ENCODE data around the gene CROT.

Gene CROT

DNA sequence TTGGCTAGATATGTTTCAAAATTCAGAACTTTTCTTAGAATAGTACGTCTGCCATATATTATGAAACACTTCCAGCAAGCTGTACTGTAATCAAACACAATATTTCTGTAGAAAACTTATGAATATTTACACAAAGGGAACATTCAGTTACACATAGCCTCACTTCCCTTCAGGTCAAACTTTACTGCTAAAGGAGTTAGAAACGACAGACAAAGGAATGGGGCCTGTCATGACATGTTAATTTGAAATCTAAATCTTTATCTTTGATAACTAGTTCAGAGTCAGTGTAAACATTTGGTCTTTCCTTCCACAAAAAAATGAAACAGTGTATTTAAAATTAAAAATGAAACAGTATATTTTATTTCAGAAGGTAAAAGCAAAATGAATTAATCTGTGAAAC lies 1.0 kb upstream of the CROT start:
- DNase-seq, result no peak

DNA sequence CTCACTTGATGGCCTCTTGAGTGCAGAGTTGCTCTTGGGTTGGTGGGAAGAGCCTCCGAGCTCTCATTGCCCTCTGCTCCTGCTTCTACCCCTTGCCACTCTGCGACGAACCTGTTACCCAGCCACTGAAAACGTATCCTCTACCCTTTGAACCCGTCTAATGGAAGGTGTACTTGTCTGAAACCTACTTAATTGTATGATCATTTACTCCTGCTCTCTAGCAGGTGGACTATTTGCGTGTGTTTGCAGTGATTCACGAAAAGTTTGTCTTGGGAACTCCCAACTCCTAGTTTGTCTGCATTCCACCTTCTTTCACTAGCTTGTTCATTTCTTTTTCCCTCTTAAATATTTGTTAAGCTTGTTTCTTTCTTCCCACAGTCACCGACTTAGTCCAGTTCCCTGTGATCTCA lies 503 bp downstream of the CROT start:
- DNase-seq, result no peak

DNA sequence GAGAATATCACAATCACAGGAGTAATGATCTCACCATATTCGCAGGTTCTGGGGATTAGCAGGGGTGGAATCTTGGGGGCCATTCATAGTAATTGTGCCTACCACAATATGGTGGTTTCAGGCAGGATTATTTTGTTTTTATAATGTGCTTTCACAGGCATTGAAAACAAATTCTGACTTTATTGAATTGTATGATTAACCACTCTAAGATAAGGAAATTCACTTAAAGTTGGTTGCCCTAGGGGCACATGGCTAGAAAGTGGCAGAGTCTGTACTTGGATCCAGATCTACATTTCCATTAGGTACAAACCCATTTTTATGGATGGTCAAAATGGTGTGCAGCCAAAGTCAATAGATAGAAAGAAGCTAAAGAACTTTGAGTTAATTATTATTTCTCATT lies 1.7 kb downstream of the CROT start:
- DNase-seq, result no peak

- no peak for DNase-seq
Observed at GRCh38 chr7:87347664-87348063, 2.2 kb downstream of the CROT start.

DNA sequence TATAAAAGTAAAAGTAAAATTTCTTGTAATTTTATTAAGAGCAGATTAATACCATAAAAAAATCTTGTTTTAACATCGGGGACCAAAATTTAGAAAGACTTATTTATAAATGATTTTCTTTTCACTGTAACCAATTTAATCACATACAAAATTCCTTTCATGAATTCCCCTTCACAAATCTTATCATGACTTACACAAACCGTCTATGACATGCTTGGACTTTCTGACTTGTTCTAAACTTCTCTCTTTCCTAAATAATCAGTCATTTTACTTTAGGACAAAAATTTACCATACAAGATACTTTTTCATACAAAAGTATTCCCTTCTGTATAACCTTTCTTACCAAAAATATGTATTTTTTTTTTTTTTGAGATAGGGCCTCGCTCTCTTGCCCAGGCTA lies 9.3 kb downstream of the CROT start:
- DNase-seq, result no peak

DNA sequence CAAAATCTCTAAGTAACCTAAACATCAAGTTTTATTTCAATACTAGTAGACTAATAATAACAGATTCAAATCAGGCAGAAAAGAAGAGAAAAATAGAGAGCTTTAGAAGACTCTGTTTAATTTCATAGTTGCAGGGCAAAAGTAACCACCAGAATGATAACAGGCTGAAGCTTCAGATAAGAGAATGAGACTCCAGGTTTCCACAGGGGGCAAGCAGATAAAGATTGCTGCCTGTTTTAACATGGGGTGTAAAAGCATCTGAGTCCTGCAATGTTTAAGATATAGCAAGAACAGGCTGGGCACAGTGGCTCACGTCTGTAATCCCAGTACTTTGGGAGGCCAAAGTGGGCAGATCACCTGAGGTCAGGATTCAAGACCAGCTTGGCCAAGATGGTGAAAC lies 11.0 kb downstream of the CROT start:
- DNase-seq, result no peak

- DNase-seq, result no peak
Observed at GRCh38 chr7:87359366-87359765, 13.9 kb downstream of the CROT start.

DNA sequence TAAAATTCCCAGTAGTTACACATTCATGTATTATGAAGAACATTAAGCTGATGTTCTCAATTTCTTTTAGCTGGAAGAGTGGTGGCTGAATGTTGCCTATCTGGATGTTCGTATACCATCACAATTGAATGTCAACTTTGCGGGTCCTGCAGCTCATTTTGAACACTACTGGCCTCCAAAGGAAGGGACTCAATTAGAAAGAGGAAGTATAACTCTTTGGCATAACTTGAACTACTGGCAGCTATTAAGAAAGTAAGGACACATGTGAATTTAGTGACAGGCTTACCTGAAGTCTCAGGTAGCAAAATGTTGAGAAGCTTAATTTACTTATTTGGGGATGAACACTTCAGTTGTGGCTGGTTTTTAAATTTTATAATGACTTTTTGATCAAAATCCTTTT lies 15.9 kb downstream of the CROT start:
- DNase-seq, result no peak

DNA sequence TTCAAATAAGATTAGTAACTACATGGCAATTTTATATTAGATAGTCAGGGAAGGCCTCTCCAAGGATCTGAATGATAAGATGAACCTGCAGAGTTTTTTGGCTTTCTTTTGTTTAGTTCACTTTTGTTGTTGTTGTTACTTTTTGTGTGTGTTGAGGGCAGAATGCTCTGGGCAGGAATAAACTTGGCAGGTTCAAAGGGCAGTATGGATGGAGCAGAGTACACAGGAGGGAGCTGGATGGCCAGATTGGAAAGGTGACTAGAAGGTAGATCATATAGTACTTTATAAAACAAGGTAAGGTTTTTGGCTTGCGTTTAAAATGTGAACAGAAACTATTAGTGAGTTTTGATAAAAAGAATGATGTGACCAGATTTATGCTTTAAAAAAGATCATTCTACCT lies 17.9 kb downstream of the CROT start:
- no peak for DNase-seq

DNA sequence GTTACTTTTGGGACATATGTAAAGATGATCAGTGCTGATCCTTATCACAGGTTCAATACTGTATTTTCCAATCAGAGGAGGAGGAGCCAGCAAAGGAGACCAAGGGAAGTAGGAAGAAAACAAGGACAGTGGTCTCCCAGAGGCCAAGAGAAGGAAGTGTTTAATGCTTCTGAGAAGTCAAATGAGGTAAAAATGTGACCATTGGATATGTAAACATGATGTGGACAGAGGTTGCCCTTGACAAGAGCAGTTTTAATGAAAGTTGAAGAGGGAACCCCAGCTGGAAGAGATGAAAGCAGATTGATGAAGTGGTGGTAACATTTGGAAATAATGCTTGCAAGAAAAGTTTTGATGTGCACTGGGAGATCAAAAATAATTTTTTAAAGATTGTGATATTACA lies 18.8 kb downstream of the CROT start:
- DNase-seq, result no peak

DNA sequence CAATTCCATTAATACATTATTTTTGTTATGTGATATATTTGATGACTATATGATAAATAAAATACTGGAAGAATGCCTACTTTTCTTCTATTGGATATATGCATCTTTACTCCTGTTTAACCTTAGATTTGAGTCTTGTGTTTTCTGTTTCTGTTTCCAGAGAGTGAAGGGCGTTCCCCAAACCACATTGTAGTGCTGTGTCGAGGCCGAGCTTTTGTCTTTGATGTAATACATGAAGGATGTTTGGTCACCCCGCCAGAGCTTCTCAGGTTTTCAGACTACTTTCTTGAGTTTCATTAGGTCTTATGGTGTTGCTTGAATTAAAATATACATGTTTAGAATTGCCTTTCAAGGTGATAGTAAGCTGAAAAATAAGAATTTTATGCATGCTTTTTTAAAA lies 23.8 kb downstream of the CROT start:
- no peak for DNase-seq

GRCh38 chr7:87370660-87371180 lies 25.3 kb downstream of the CROT start:
- no peak for DNase-seq

DNA sequence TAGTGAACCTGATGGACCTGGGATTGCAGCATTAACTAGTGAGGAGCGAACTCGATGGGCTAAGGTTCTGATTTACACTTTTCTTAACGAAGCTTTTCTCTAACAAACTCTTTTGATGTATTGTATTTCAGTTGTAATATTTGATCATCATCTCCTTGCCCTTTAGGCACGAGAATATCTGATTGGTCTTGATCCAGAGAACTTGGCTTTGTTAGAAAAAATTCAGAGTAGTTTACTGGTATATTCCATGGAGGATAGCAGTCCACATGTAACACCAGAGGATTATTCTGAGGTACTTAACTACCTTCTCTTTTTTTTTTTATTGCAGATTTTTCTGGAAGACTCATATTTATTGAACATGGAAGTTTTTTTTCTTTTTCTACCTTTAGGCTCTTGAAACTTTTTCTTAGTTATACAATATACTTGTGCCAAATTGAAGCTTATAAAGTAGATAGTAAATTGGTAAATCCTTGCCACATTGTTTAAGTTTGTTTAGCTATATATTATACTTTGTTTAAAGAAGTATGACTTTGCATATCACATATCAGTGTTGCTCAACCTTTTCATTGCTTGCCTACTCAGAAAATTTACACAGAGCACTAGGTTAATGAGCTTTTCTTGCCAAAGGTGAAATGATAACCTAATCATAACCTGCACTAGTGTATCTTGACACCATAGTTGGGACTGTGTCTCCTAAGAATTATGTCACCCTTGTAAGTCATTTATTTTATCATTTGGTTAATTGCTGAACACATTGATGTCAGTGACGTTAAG lies 30.4 kb downstream of the CROT start:
- DNase-seq, result no peak

DNA sequence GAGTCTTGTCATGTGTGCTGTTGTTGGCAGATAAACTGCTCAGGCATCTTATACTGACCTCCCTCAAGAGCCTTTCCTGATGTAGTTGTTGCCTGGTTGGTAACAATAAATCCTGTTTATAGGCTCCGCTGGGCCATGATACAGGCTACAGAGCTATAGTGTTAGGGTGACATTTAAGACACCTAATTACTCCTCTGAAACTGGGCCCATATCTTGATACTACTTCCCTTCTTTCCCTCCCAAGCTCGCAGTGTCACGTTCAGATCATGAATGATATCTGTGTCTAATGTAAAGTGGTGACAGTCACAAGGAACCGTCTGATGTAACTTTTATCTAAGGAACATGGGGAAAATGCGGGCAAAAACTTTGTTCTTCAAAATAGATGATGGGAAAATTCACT lies 35.4 kb downstream of the CROT start:
- DNase-seq, result no peak

DNA sequence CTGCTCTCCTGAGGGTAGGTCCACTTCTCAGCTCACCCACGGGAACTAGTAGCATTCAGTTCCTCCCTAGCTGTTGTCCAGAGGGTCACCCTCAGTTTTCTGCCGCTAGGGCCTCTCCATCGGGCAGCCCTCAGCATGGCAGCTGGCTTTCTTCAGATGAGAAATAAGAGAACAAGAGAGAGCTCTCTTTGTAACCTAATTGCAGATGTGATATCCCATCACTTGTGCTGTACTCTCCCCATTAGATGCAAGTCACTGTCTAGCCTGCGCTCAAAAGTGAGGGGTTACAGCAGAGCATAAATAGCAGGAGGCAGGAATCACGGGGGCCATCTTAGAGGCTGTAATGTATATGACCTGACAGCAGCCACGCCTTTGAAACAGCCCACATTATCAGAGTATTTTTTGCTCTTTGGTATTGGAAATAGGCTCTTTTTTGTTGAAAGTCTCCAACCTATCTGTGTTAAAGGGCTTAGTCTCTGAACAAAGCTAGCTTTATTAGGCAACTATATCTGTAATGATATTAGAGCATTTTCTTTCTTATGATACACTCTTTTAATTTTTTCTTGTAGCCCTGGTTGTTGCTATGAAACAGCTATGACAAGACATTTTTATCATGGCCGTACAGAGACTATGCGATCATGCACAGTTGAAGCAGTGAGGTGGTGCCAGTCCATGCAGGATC lies 45.7 kb downstream of the CROT start:
- DNase-seq, result no peak

DNA sequence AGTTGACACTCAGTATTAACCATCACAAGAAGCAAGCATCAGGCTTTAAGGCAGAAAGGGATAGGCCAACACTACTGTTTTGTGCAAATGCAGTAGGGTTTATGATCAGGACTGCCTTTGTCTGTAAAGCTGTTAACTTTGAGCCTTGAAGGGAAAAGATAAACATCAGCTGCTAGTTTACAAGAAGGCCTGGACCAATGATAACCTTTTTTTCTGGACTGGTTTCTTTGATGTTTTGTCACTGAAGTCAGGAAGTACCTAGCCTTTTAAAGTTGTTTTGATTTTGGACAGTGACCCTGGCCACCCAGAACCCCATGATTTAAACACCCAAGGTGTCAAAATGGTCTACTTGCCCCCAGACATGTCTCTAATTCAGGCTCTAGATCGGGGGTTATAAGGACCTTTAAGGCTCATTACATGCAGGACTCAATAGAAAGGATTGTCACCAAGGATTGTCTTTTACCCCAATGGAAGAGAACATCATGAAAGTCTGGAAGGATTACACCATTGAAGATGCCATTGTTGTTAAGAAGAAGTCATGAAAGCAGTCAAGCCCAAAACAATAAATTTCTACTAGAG lies 50.1 kb downstream of the CROT start:
- DNase-seq, result no peak

DNA sequence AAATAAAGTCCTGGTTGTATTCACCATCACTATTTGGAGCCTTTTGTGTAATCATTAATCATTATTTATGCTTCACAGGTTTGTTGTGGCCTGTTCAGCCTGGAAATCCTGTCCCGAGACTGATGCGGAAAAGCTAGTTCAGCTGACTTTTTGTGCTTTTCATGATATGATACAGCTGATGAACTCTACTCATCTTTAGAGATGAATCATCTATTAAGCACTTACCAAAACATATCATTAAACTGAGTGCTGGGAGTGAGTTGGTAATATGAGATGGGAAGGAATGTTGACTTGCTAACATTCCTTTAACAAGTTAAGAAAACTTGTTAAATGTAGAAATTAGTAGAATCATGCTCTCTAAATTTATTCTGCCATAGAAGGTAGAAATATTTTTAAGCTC lies 53.0 kb downstream of the CROT start:
- no peak for DNase-seq

- no peak for DNase-seq
Observed at GRCh38 chr7:87404674-87405073, 59.2 kb downstream of the CROT start.

GRCh38 chr7:87411186-87411585 lies 65.7 kb downstream of the CROT start:
- DNase-seq, result no peak

GRCh38 chr7:87413029-87413428 lies 67.6 kb downstream of the CROT start:
- DNase-seq, result no peak

DNA sequence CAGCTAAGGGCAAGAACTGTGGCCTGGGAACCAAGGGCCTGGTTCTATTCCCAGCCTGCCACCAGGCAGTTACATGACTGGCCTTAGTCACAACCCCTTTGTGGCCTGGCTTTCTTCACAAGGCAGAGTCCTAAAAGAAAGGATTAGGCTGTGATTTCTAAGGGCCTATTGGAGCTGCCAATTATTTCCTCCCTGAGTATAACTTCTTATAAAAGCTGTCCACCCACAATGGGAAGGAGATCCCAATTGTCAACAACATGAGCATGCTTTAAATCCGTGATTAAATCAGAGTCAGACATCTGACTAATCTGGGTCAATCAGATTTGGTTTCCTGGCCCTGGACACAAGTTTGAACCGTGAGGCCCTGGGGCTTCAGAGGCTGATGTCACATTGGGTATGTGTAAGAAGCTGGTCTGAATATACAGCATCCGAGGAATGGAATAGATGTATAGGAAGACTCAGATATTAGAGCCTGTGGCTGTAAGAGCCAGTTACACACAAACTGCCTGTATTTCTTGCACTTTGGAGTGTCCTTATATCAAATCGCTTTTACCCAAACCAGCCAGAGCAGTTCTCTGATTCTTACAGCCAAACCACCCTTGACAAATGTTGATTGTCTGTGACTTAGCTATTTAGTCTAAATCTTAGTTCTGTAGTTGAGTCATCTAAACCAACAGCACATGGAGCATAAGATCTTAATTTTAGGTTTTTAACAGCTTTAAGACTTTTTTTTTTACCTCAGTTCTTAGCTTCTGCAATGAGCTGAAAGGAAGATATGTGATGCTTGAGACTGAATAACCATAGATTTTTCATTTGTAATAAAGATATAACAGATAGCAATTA lies 68.7 kb downstream of the CROT start:
- DNase-seq, result no peak

DNA sequence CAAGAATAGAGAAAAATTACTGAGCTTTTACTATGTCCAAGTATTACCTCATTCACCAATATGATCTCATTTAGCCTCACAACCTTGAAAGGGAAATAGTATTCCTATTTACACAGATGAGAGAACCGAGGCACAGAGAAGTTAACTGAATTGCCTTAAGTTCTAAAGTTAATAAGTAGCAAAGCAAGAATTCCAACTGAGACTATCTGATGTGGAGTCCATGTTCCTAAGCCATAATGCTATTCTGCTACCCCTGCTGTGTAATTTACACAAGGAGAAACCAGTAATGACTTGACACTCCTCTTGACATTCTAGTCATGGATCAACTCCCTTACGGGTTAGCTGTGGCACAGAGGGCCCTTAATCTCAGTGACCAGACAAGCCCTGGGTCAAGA lies 69.3 kb downstream of the CROT start:
- DNase-seq, result no peak

Data from DMS79 (cell line).